ENCODE measurements around the gene CCDC136.

The CCDC136 gene

DNA sequence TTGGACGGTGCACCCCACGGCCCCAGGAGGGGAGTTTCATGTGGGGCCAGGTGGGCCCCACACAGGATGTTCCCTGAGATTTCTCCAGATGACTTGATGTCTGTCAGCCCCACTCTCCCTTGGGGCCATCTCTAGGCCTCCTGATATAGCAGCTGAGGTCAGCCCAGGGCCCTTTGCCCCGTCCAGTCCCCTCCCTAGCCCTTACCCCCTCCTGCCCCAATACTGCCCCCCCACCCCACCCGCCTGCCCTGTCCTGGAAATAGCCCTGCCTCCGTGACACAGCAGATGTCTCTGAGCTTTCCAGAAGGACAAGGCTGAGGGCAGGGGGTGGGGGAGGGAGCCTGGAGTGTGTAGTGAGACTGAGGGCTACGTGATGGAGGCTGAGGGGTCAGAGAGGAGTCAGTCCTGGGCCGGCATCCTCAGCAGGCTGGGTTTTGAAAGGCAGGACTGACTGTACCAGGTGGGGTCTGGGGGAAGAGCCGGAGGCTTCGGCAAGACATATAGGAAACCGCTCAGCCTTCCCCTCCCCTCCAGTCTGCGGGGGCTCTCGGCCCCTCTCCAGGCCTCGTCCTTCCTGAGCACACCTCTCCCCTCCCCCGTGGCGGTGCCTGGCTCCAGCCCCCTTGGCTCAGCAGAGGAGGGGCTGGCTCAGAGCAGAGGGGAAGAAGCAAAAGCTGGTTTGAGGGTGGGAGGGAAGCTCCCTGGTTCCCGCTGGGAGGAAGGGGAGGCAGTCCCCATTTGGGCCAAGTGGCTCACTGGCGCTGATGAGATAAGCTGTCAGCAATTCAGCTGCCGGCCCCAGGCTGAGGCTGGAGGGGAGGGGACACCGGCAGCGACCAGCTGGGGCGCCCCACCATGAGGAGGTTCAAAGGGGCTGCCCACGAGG lies 40.5 kb downstream of the CCDC136 start:
- DNase-seq (ENCODE audit: low read depth in 2 of 3, low spot score in 2 of 3) = no peak

DNA sequence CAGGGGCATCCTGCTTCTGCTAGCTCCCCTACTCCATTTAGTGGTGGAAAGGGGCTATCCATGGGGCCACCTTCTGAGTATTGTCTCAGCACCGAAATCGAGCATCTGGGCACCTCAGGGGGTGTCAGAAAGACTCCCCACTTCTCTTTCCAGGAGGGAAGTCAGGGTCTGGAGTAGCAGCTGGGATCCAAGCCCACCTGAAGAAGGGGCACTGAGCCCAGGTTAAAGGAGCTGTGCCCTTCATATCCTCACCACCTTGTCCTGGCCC lies 41.0 kb downstream of the CCDC136 start:
- DNase-seq (ENCODE audit: low read depth in 2 of 3, low spot score in 2 of 3) = no peak

DNA sequence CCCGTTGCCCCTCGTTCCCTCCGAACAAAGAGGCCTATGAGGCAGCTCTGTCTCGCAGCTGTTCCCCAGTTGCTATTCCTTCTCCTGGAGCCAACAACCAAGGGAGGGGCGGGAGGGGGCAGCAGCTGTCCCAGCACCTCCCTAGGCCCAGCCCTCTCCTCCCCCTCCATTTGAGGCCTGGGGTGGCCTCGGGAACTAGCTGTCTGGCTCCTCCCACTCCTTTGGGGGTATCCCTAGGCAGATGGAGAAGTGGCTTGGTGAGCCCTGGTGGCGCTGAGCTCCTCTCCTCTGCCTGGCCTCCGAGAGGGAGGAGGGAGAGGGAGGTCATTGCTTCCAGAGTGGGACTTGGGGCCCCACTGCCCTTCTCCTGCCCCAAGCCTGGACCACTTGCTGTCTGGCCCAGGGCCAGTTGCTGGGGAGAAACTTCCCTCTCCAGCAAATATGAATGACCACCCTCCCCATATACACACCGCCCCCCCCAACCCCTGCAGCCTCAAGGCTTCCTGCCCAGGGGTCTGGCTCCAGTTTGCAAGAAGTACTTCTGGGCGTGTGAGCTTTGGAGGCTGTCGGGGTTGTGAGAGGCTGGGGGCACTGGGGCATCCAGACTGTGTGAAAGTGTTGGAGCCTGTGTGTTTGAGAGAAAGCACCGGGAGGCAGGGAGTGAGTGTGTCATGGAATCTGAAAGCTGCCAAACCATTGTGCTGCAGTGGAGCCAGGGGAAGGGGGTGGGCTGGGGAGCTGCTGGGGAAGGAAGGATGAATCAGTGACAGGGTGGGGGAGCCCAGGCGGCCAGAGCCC lies 41.6 kb downstream of the CCDC136 start:
- no peak for DNase-seq (ENCODE audit: low read depth in 2 of 3, low spot score in 2 of 3)

DNA sequence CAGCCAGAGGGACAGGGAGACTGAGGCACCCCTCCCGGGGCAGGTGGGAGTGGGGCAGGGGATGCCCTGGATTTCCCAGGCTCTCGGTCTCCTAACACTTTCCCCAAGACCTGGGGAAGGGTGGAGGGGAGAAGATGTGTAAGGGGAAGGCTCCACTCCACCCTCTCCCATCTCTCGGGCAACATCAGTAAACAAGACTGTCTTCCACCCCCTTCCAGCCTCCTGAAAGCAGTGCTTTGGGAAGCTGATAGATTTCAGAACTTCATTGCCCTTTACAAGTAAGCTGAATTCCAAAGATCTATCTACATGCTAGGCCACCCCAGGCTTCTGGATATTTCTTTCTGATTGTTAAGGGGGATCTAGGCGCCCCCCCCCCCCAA lies 42.2 kb downstream of the CCDC136 start:
- no peak for DNase-seq (ENCODE audit: low read depth in 2 of 3, low spot score in 2 of 3)

GRCh38 chr7:128835231-128835751 lies 43.5 kb downstream of the CCDC136 start:
- no peak for DNase-seq (ENCODE audit: low read depth in 2 of 3, low spot score in 2 of 3)

DNA sequence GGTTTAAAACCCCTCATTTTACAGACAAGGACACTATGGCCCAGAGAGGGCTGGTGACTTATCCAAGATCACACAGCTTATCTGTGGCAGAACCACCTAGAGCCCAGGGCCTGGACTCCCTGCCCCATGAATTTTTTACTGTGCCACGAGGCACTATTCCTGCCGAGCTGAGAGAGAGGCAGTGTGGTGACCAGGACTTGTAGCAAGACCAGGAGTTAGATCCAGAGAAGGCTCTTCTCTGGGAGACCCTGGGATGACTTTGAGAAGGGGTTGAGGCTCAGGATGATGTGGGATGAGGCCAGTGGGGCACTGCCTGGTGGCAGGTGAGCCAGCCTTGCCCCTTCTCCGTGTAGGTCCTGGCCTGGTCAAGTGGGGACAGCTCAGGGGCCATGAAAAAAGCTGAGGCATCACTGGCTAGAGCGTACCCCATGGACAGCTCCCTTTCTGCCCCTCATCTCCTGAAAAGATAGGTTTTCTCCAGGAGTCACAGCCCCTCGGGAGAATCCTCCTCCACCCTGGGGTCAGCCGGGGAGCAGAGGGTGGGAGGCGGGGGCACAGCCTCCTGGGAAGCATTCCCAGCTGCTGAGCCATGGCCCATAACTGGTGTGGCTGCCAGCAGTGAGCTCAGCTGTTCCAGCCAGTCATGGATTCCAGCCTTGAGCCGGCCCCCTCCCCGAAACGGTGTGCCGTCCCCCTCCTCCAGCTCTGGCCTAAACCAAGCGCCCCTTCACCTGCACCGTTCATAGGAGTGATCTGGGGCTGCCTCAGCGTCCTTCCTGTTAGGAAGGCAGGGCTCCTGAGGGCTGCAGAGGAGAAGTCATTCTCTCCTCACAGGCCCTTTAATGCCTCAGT lies 44.2 kb downstream of the CCDC136 start:
- no peak for DNase-seq (ENCODE audit: low read depth in 2 of 3, low spot score in 2 of 3)

- no peak for DNase-seq (ENCODE audit: low read depth in 2 of 3, low spot score in 2 of 3)
Measured at GRCh38 chr7:128836729-128837348, 45.1 kb downstream of the CCDC136 start.

- no peak for DNase-seq (ENCODE audit: low read depth in 2 of 3, low spot score in 2 of 3)
Measured at GRCh38 chr7:128837521-128837921, 45.8 kb downstream of the CCDC136 start.

- no peak for DNase-seq (ENCODE audit: low read depth in 2 of 3, low spot score in 2 of 3)
Measured at GRCh38 chr7:128838109-128838779, 46.5 kb downstream of the CCDC136 start.

DNA sequence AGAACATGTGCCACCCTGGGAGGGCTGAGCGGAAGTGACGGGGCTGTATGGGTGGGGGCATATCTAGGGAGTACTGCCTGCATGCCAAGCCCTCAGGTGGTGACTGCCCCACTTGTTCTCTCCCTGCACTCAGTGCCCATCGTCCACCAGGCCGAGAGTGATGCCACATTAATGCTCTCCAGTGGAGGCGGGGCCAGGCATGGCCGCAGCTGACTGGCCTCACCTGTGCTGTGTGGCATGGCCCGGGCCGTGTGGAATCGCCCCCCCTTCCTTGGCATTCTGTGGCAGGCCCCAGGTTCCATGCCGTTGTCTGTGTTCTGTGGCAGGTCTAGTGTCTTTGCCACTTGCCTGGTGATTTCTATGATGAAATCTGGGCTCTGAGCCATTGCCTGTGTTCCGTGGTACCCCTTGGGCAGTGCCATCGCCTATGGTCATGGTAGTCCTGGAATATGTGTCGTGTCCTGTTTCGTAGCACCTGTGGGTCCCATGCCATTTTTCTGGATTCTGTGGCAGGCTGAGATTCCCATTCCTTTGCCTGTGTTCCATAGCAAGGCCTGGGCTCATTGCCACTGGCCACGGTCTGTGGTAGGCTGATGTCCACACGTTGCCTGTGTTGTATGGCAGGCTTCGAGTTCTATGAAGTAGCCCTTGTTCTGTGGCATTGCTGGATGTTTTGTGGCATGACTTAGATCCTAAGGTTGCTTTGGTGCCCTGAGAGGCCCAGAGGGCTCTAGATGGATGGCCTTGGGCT lies 47.4 kb downstream of the CCDC136 start:
- no peak for DNase-seq (ENCODE audit: low read depth in 2 of 3, low spot score in 2 of 3)

DNA sequence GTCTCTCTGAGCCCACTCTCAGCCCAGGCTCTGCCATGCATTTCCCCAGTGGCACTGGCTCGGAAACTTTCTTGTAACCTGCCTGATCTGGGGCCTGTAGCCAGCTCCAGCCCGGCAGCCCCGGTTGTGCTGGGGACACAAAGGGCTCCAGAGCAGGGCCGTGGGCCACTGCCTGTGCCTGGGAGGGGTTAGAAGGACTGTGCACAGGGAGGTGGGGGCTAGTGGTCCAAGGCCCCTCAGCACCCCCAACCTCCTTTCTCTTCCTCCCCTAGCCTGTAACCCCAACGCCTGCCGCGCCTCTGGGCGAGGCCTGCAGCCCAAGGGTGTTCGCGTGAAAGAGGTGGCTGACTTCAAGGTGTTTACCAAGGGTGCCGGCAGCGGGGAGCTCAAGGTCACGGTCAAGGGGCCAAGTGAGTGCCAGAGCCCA lies 48.0 kb downstream of the CCDC136 start:
- DNase-seq (ENCODE audit: low read depth in 2 of 3, low spot score in 2 of 3) = no peak

- DNase-seq (ENCODE audit: low read depth in 2 of 3, low spot score in 2 of 3) = no peak
Measured at GRCh38 chr7:128840326-128841170, 48.8 kb downstream of the CCDC136 start.

DNA sequence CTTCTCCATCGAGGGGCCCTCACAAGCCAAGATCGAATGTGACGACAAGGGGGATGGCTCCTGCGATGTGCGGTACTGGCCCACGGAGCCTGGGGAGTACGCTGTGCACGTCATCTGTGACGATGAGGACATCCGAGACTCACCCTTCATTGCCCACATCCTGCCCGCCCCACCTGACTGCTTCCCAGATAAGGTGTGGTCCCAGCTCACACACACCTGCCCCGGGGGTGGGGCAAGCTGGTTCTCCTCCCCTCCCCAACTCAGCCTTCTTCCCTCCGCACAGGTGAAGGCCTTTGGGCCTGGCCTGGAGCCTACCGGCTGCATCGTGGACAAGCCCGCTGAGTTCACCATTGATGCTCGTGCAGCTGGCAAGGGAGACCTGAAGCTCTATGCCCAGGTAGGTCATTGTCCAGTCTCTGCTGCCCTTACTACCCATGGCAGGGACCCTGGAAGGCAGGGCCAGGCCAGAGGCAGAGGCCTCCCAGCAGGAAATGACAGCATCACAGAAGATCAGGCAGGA lies 49.5 kb downstream of the CCDC136 start:
- no peak for DNase-seq (ENCODE audit: low read depth in 2 of 3, low spot score in 2 of 3)

- DNase-seq (ENCODE audit: low read depth in 2 of 3, low spot score in 2 of 3) = peak in 1 of 3 experiments; percentile 53
Measured at GRCh38 chr7:128841921-128842673, 50.3 kb downstream of the CCDC136 start.

GRCh38 chr7:128842674-128843641 lies 51.2 kb downstream of the CCDC136 start:
- DNase-seq (ENCODE audit: low read depth in 2 of 3, low spot score in 2 of 3) = no peak

GRCh38 chr7:128843938-128844621 lies 52.3 kb downstream of the CCDC136 start:
- DNase-seq (ENCODE audit: low read depth in 2 of 3, low spot score in 2 of 3) = no peak
